HepG2 (cell line): ENCODE results near the gene REST. TPM values are rescaled to one million over a fixed set of nuclear protein-coding genes. Genes with fewer than 3 reads are reported as not detected.
A peak's percentile ranks its signal among the peaks of the same experiment; 100 is the strongest.

Experiments used
- BRD4 ChIP-seq: sonication (generic); formaldehyde crosslinking; IDR thresholded peaks from 2 replicates; pipeline ENCODE4 v1.4.0; 2020; ENCODE audit warnings: missing genetic modification reagents
- DBP ChIP-seq: sonication (generic); formaldehyde crosslinking; IDR thresholded peaks from 2 replicates; pipeline ENCODE4 v1.4.0; 2020; ENCODE audit warnings: missing genetic modification reagents; ENCODE audit errors: not compliant biosample characterization
- KDM2A ChIP-seq: sonication (generic); formaldehyde crosslinking; IDR thresholded peaks from 2 replicates; pipeline ENCODE4 v1.4.0; 2020; ENCODE audit warnings: low read depth, missing genetic modification reagents, borderline replicate concordance
- LBX2 ChIP-seq: sonication (generic); formaldehyde crosslinking; IDR thresholded peaks from 2 replicates; pipeline ENCODE4 v1.5.0; 2020; ENCODE audit warnings: missing genetic modification reagents, mild to moderate bottlenecking, borderline replicate concordance
- MEIS2 ChIP-seq: sonication (generic); formaldehyde crosslinking; IDR thresholded peaks from 2 replicates; pipeline ENCODE4 v1.9.0; 2021; ENCODE audit warnings: mild to moderate bottlenecking, missing genetic modification reagents
- MYC ChIP-seq: sonication (generic); formaldehyde crosslinking; IDR thresholded peaks from 2 replicates; pipeline ENCODE4 v1.9.0; 2021; ENCODE audit warnings: missing genetic modification reagents, borderline replicate concordance
- SIX1 ChIP-seq: sonication (generic); formaldehyde crosslinking; IDR thresholded peaks from 2 replicates; pipeline ENCODE4 v1.4.0; 2020; ENCODE audit warnings: missing genetic modification reagents, borderline replicate concordance
- SMYD3 ChIP-seq: sonication (generic); formaldehyde crosslinking; IDR thresholded peaks from 2 replicates; pipeline ENCODE4 v1.8.1; 2023; ENCODE audit warnings: mild to moderate bottlenecking, missing genetic modification reagents
- TARDBP ChIP-seq: sonication (generic); formaldehyde crosslinking; IDR thresholded peaks from 2 replicates; pipeline ENCODE4 v1.8.0; 2022; ENCODE audit warnings: mild to moderate bottlenecking, missing genetic modification reagents
- TRIM24 ChIP-seq: sonication (generic); formaldehyde crosslinking; IDR thresholded peaks from 2 replicates; pipeline ENCODE4 v1.8.0; 2022; ENCODE audit warnings: mild to moderate bottlenecking, missing genetic modification reagents
- ZFAT ChIP-seq: sonication (generic); formaldehyde crosslinking; conservative IDR thresholded peaks from 2 replicates; pipeline ENCODE4 v1.8.1; 2023; ENCODE audit warnings: missing genetic modification reagents, inconsistent platforms
- ZFY ChIP-seq: sonication (generic); formaldehyde crosslinking; IDR thresholded peaks from 2 replicates; pipeline ENCODE4 v1.4.0; 2020; ENCODE audit warnings: missing genetic modification reagents
- ZNF567 ChIP-seq: sonication (generic); formaldehyde crosslinking; IDR thresholded peaks from 2 replicates; pipeline ENCODE4 v1.8.1; 2023; ENCODE audit warnings: mild to moderate bottlenecking, missing genetic modification reagents, borderline replicate concordance
- ZNF614 ChIP-seq: IDR thresholded peaks from 2 replicates; pipeline ENCODE4 v1.6.1; 2018; ENCODE audit warnings: missing biosample characterization, missing genetic modification reagents, inconsistent platforms, borderline replicate concordance
- ZNF782 ChIP-seq: sonication (generic); formaldehyde crosslinking; IDR thresholded peaks from 2 replicates; pipeline ENCODE4 v1.4.0; 2020; ENCODE audit warnings: missing genetic modification reagents, mild to moderate bottlenecking, borderline replicate concordance
- ZSCAN22 ChIP-seq: sonication (generic); formaldehyde crosslinking; IDR thresholded peaks from 2 replicates; pipeline ENCODE4 v1.4.0; 2020; ENCODE audit warnings: mild to moderate bottlenecking, missing genetic modification reagents
- polyA plus RNA-seq, 8 experiments: library from polyadenylated mRNA; depleted of rRNA in 3 of 8; stranded (reverse) in 7 of 8; unstranded in 1 of 8; fragments of >200 nt; fragmentation: Illumina TruSeq in 4 of 8; extraction: Trizol in 4 of 8; gene quantifications; 2 replicates each; pipeline versions ENCODE4 v1.2.1 to v1.2.3, GENCODE V29; 2011 to 2016; ENCODE audit warnings: low read depth in 4 of 8, missing spikeins in 1 of 8, mixed read lengths in 1 of 8; ENCODE audit not compliant: insufficient read depth in 1 of 8
- total RNA-seq, 5 experiments: library from RNA; depleted of rRNA; stranded (reverse); fragments of >200 nt; fragmentation: Illumina TruSeq; extraction: Trizol; gene quantifications; 2 replicates each; pipeline ENCODE4 v1.2.3, GENCODE V29; 2016; ENCODE audit warnings: low read depth in 1 of 5
- TF ChIP-seq, protein P1 (sequence below): IDR thresholded peaks from 2 replicates; pipeline ENCODE4 v1.6.1; 2016; ENCODE audit warnings: low read depth
- TF ChIP-seq, protein P2 (sequence below): sonication (generic); formaldehyde crosslinking; IDR thresholded peaks from 2 replicates; pipeline ENCODE4 v1.4.0; 2020; ENCODE audit warnings: mild to moderate bottlenecking, missing genetic modification reagents, borderline replicate concordance

REST gene
- total and polyA plus RNA-seq, 2 of the 13 experiments (the other 11 are each of a cell fraction or from before 2014, with no cell fraction given) = 12.7 to 22.4 TPM

- TF ChIP-seq ZNF782 (peak; percentile 26; the same call in 1 of the 2 replicates), ZSCAN22 (CRISPR knock-in tag) (0 out of 2 replicates have a peak, but pooled peaks have one; percentile 33), TRIM24 (CRISPR knock-in tag) (no peak), DBP (CRISPR knock-in tag) (no peak), BRD4 (CRISPR knock-in tag) (peak; percentile 81; the same call in 1 of the 2 replicates), SMYD3 (0 out of 2 replicates have a peak, but pooled peaks have one; percentile 58), MEIS2 (peak; percentile 44; the same call in 1 of the 2 replicates), ZFAT (0 out of 2 replicates have a peak, but pooled peaks have one; percentile 28), ZFY (CRISPR knock-in tag) (peak; percentile 14; the same call in 1 of the 2 replicates), ZNF614 (CRISPR knock-in tag) (0 out of 2 replicates have a peak, but pooled peaks have one; percentile 18), ZNF567 (CRISPR knock-in tag) (no peak), MYC (CRISPR knock-in tag) (no peak), SIX1 (CRISPR knock-in tag) (no peak), TARDBP (0 out of 2 replicates have a peak, but pooled peaks have one; percentile 28), LBX2 (0 out of 2 replicates have a peak, but pooled peaks have one; percentile 52), KDM2A (CRISPR knock-in tag) (peak; percentile 39; the same call in 1 of the 2 replicates)
- TF ChIP-seq, protein P1, sequence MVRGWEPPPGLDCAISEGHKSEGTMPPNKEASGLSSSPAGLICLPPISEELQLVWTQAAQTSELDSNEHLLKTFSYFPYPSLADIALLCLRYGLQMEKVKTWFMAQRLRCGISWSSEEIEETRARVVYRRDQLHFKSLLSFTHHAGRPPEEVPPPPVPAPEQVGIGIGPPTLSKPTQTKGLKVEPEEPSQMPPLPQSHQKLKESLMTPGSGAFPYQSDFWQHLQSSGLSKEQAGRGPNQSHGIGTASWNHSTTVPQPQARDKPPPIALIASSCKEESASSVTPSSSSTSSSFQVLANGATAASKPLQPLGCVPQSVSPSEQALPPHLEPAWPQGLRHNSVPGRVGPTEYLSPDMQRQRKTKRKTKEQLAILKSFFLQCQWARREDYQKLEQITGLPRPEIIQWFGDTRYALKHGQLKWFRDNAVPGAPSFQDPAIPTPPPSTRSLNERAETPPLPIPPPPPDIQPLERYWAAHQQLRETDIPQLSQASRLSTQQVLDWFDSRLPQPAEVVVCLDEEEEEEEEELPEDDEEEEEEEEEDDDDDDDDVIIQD (CRISPR knock-in tag) = no peak
- TF ChIP-seq, protein P2, sequence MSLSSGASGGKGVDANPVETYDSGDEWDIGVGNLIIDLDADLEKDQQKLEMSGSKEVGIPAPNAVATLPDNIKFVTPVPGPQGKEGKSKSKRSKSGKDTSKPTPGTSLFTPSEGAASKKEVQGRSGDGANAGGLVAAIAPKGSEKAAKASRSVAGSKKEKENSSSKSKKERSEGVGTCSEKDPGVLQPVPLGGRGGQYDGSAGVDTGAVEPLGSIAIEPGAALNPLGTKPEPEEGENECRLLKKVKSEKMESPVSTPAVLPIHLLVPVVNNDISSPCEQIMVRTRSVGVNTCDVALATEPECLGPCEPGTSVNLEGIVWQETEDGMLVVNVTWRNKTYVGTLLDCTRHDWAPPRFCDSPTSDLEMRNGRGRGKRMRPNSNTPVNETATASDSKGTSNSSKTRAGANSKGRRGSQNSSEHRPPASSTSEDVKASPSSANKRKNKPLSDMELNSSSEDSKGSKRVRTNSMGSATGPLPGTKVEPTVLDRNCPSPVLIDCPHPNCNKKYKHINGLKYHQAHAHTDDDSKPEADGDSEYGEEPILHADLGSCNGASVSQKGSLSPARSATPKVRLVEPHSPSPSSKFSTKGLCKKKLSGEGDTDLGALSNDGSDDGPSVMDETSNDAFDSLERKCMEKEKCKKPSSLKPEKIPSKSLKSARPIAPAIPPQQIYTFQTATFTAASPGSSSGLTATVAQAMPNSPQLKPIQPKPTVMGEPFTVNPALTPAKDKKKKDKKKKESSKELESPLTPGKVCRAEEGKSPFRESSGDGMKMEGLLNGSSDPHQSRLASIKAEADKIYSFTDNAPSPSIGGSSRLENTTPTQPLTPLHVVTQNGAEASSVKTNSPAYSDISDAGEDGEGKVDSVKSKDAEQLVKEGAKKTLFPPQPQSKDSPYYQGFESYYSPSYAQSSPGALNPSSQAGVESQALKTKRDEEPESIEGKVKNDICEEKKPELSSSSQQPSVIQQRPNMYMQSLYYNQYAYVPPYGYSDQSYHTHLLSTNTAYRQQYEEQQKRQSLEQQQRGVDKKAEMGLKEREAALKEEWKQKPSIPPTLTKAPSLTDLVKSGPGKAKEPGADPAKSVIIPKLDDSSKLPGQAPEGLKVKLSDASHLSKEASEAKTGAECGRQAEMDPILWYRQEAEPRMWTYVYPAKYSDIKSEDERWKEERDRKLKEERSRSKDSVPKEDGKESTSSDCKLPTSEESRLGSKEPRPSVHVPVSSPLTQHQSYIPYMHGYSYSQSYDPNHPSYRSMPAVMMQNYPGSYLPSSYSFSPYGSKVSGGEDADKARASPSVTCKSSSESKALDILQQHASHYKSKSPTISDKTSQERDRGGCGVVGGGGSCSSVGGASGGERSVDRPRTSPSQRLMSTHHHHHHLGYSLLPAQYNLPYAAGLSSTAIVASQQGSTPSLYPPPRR (CRISPR knock-in tag) = peak; percentile 13; the same call in 1 of the 2 replicates
Observed at GRCh38 chr4:56909086-56909894, 1.6 kb downstream of the REST start (continued).
